Thoracic aorta (tissue), 2 donors: ENCODE measurements around the gene HEATR5A. TPM values are rescaled to one million over a fixed set of nuclear protein-coding genes. Genes with fewer than 3 reads are reported as not detected.
"Not testable (repeated sequence)": the region's sequence is repeated elsewhere in the genome, so short reads cannot be mapped to it uniquely, and the experiment has no call there.

ENCODE experiments used
- ATAC-seq: fragments of 150-250 bp; one replicate; pipeline ENCODE4 v1.8.0; 2017; ENCODE audit warnings: low read depth; ENCODE audit not compliant: insufficient number of reproducible peaks, low FRiP score
- DNase-seq: peaks from one replicate; pipeline ENCODE4 v3.0.0-alpha.2; 2020; ENCODE audit warnings: low spot score
- H3K27ac ChIP-seq, 2 donors: fragments of 200-600 bp; sonication (generic); 1 replicate in 1 of 2; 2 replicates in 1 of 2; pipeline ENCODE4 v1.5.1; 2016; ENCODE audit warnings: mild to moderate bottlenecking in 2 of 2, moderate library complexity in 2 of 2
- H3K27me3 ChIP-seq: fragments of 200-600 bp; sonication (generic); replicated peaks from 2 replicates; pipeline ENCODE4 v1.6.0; 2016; ENCODE audit warnings: mild to moderate bottlenecking; ENCODE audit not compliant: insufficient read depth
- H3K36me3 ChIP-seq: fragments of 200-600 bp; sonication (generic); one replicate; pipeline ENCODE4 v1.5.1; 2016
- H3K4me1 ChIP-seq, 2 donors: fragments of 200-600 bp; sonication (generic); 1 replicate in 1 of 2; 2 replicates in 1 of 2; pipeline versions ENCODE4 v1.5.1 to v1.6.0; 2016; ENCODE audit warnings: low read depth in 2 of 2, mild to moderate bottlenecking in 1 of 2; ENCODE audit not compliant: control insufficient read depth in 1 of 2
- H3K4me3 ChIP-seq: fragments of 200-600 bp; sonication (generic); 2 replicates; pipeline ENCODE4 v1.5.1; 2016; ENCODE audit warnings: mild to moderate bottlenecking
- H3K9me3 ChIP-seq: fragments of 200-600 bp; sonication (generic); 2 replicates; pipeline ENCODE4 v1.5.1; 2016
- CTCF ChIP-seq: fragments of 200-600 bp; sonication (generic); IDR thresholded peaks from one replicate; pipeline ENCODE4 v1.5.1; 2019; ENCODE audit warnings: antibody characterized with exemption
- total RNA-seq, 2 donors: library from RNA; depleted of rRNA; stranded (reverse); fragments of >200 nt; gene quantifications; one replicate each; pipeline versions ENCODE4 v1.1.0 to v1.2.3, GENCODE V29; 2016

Gene HEATR5A
- total RNA-seq, 2 donors from 2014 or later = 39.1 to 43.6 TPM

- no peak for DNase-seq
- H3K4me1 ChIP-seq = no peaks in the 10 kb centered on the region
- ATAC-seq = no peak
- H3K27me3 ChIP-seq = no peaks in the 10 kb centered on the region
- no peak for TF ChIP-seq CTCF
- no peaks in the 10 kb centered on the region for H3K36me3 ChIP-seq
- H3K27ac ChIP-seq = no peak overlapping the region
- H3K9me3 ChIP-seq = no peaks in the 10 kb centered on the region
- H3K4me3 ChIP-seq = no peak overlapping the region
Measured at GRCh38 chr14:31377433-31377832, 42.9 kb downstream of the HEATR5A start.

GRCh38 chr14:31371646-31372045 is 48.7 kb downstream of the HEATR5A start:
- no peaks in the 10 kb centered on the region for H3K4me1 ChIP-seq
- H3K27ac ChIP-seq = no peak overlapping the region
- no peak for DNase-seq
- no peak for ATAC-seq
- H3K27me3 ChIP-seq = no peaks in the 10 kb centered on the region
- H3K36me3 ChIP-seq = peaks cover 10% of the 10 kb centered on the region
- H3K9me3 ChIP-seq = no peaks in the 10 kb centered on the region
- no peak overlapping the region for H3K4me3 ChIP-seq
- TF ChIP-seq CTCF = no peak

GRCh38 chr14:31363331-31364073 is 56.8 kb downstream of the HEATR5A start:
- H3K4me3 ChIP-seq = no peak overlapping the region
- H3K4me1 ChIP-seq = no peaks in the 10 kb centered on the region
- H3K36me3 ChIP-seq = peaks cover 23% of the 10 kb centered on the region
- TF ChIP-seq CTCF = no peak
- DNase-seq (no peak), ATAC-seq (no peak)
- H3K9me3 ChIP-seq = no peaks in the 10 kb centered on the region
- H3K27me3 ChIP-seq = no peaks in the 10 kb centered on the region
- no peak overlapping the region for H3K27ac ChIP-seq

GRCh38 chr14:31362746-31363145 is 57.6 kb downstream of the HEATR5A start:
- no peak overlapping the region for H3K27ac ChIP-seq
- H3K27me3 ChIP-seq = no peaks in the 10 kb centered on the region
- no peaks in the 10 kb centered on the region for H3K4me1 ChIP-seq
- H3K36me3 ChIP-seq = peaks cover 24% of the 10 kb centered on the region
- no peaks in the 10 kb centered on the region for H3K9me3 ChIP-seq
- DNase-seq (no peak), ATAC-seq (no peak)
- no peak overlapping the region for H3K4me3 ChIP-seq
- no peak for TF ChIP-seq CTCF

GRCh38 chr14:31361761-31362160 is 58.6 kb downstream of the HEATR5A start:
- H3K27ac ChIP-seq, DNase-seq, ATAC-seq, H3K9me3 ChIP-seq, H3K4me3 ChIP-seq, H3K27me3 ChIP-seq, H3K4me1 ChIP-seq: not testable (repeated sequence)
- H3K36me3 ChIP-seq = peaks cover 24% of the 10 kb centered on the region
